A375 (cell line): ENCODE measurements around the gene NSUN5. TPM values are rescaled to one million over a fixed set of nuclear protein-coding genes. Genes with fewer than 3 reads are reported as not detected.

Source experiments
- small RNA-seq: library from RNA; depleted of rRNA; stranded (forward); fragments of <200 nt; gene quantifications from one replicate; pipeline ENCODE3, GENCODE V24; 2014
- total RNA-seq: library from RNA; depleted of rRNA; stranded (reverse); fragments of >200 nt; shearing (Covaris generic); gene quantifications from 2 replicates; pipeline ENCODE4 v1.2.3, GENCODE V29; 2014; rRNA removed

NSUN5 gene
- total RNA-seq, result 57.7 TPM in 2 replicates

GRCh38 chr7:73308665-73309214 is at the start of gene NSUN5:
NSUN5 (minus strand) TSS chr7:73308826; CDS start chr7:73308790, 36 bp downstream.

GRCh38 chr7:73327922-73328321 is 19.3 kb upstream of the NSUN5 start, which contains the start of the genes FKBP6 and TRIM50:
FKBP6 (plus strand) TSS chr7:73328161; CDS start chr7:73328429, 268 bp downstream.
TRIM50 (minus strand) TSS chr7:73328082; CDS start chr7:73324787, 3,295 bp downstream.

Small RNA genes within 50 kb of the gene (small RNA-seq; reads per million reads assigned to genes)
- gene RNU6-1080P, result not detected

Other genes with a start within 250 kb of the NSUN5 start
- not detected in 2 replicates for gene SPDYE9, start 222.8 kb downstream of the NSUN5 start, total RNA-seq
- gene TRIM50, start 19.3 kb upstream of the NSUN5 start, total RNA-seq, result not detected in 2 replicates
- not detected in 2 replicates for gene FKBP6, start 19.3 kb upstream of the NSUN5 start, total RNA-seq
- gene FZD9, start 125.0 kb upstream of the NSUN5 start, total RNA-seq, result 3.1 and 3.8 TPM in 2 replicates
- gene BAZ1B, start 213.5 kb upstream of the NSUN5 start, total RNA-seq, result 62.2 and 68.6 TPM in 2 replicates
- 47.9 and 56.0 TPM in 2 replicates for gene BCL7B, start 248.9 kb upstream of the NSUN5 start, total RNA-seq